ENCODE results near the gene CA10.

Gene CA10

DNA sequence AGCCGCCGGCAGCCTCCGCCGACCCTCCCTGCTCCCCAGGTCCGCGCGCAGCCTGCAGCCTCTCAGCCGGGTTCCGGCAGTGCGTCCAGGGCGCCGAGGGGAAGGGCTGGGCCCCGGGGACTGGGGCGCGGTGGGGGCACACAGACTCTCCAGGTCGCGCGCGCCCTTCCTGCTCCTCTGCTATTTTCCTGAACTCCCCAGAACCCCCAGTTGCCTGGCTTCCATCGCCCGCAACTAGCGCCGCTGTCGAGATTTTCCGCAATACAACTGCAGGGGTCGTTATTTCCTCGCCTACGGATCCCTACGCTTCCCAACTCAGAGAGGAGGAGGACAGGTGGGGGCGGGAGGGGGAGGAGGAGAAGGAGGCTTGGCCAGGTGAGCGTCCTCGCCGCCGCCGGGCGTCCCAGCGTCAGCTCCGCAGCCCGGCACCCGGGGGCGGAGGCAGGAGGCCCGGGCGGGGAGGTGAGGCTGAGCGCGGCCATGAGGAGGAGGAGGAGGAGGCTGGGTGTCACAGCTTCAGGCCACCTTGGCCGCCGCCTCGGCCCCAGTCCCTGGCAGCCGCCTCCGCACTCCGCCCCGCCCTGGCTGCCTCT lies at the start of gene CA10:
Gene CA10 (minus strand): TSS at position 265 of the 593 bp plus-strand sequence.
- DNase-seq, result no peak

DNA sequence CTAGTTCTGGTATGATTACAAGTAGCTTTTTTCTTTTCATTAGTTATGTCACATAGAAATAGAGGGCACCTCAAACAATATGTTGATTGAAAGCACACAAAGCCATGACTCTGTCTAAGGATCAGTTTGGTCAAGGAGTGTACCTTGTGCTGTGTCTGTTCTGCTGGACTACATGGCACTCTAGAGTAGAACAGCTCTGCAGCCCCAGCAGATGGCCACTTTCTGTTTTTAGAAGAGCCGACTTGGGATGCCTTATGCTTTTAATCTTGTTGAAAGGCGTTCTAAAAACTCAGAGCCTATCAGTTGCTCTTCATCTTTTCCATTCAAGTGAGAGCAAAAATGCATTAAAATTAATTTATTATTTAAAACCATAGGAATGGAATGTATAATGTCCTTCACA lies 49.3 kb upstream of the CA10 start:
- DNase-seq, result no peak

DNA sequence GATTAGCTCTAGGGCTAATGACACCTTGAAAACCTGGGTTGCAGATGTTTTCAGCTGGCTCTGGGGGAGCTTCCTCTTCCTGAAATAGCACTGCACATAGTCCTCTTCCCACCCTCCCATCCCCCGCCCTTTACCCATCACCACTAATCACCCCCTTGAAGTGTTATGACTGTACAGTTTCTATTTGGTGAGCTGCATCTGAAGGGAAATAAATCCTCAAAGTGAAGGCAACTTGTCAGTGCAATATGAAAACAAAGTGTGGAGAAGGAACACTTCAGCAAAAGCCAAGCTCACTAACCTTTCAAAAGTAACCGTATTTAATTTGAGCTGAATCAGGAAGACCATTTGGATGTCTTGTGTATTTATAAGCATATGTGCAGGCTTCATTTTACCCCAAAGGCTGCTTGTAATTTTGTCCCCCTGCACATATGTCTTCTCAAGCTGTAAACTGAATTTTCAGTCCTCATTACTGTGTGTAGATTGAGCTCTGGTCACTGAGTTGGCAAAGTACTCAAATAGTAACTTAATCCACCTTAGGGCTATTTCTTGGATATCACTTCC lies 44.1 kb upstream of the CA10 start:
- no peak for DNase-seq

- DNase-seq, result no peak
These were observed 43.4 kb upstream of the CA10 start for GRCh38 chr17:52201767-52202519.

DNA sequence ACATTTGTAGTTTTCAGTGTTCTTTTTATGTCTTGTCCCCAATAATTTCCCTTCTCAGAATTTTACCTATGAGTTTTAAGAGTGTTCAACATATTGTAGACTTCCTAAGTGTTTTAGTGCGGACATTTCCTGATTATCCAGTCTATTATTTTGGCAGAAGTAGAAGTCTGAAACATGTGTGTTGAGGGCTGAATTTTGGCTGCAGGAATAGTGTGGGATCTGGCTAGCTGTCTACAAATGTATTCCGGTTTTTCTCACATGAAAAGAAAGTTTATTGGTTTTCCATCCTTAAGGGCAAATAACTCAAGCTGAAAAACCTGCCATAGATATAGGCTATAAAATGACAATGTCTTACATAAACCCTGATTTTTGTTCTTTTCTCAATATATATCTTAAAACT lies 33.0 kb upstream of the CA10 start:
- no peak for DNase-seq

DNA sequence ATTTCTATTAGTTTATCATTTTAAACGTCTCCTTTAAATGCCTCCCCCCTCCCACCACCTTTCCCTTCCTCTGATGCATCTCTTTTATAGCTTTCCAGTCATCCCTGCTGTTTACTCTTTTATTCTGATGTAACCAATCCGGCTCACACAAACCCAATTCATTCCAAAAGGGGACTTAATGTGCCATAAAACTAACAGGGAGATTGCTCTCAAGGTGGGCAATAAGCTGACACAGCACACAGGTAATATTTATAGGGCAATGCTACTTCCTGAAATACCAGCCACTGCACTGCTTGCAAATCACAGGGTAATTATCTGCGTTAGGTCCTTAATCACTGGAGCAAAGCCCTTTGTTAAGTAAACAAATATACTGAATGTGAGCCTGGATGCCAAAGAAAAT lies 23.3 kb upstream of the CA10 start:
- no peak for DNase-seq

DNA sequence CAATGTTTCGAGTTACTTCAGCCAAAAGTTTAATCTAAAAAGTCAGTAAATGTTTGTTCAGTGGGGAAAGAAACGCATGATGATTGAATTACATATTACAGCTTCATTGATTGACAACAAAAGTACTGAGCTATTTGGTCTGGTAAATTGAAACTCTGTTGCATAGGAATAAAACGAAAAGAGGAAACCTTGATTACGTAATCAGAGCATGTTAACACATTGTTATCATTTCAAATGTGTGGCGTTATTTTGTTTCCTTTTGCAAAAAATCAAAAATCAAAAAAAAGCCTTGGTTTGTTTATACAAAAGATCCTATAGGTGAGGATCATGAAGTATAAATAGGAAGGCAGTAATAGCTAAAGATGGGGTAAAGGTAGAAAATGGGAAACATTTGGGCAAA lies 19.5 kb upstream of the CA10 start:
- no peak for DNase-seq

GRCh38 chr17:52170963-52171572 lies 12.6 kb upstream of the CA10 start:
- DNase-seq, result no peak

- DNase-seq, result no peak
These were observed 1.6 kb upstream of the CA10 start for GRCh38 chr17:52160136-52160567.

DNA sequence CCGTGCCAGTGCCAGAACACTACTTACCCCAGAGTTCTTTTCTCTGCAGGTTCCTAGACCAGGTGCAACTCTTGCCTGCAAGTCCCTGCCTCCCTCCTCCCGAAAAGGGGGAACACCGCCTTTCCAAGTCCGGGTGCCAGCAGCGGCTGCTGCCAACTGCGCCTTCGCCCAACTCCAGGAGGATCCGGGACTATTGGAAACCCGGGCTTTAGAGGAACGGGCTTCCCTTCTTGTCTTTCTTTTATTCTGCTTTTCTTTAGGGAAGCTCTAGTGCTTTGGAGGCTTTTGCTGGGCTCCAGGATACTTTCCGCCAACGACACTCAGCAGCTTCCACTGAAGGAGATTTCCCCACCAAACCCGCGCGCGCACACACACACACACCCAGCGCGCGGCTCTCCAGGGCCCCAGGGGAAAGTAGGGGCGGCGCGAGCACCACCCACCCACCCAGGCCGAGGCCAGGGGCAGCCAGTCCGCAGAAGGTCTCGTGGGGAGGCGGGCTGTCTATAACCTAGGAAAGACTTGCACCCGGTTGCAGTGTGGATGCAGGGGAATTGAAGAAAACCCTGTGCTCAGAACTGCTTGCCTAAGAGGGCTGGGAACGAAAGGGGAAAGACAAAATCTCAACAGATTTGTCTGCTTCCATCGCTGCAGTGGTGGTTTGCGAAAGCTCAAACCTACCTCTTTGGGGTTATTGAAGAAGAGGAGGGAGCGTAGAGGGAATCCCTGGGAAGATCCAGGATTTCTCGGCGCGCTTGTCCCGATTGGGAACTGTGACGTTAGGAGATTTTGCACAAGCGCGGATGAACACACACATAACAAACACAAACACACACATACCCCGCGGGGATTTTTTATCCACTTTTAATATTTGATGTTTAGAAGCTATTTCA lies 977 bp upstream of the CA10 start:
- no peak for DNase-seq

GRCh38 chr17:52157603-52158449 lies 688 bp downstream of the CA10 start:
- DNase-seq, result no peak

DNA sequence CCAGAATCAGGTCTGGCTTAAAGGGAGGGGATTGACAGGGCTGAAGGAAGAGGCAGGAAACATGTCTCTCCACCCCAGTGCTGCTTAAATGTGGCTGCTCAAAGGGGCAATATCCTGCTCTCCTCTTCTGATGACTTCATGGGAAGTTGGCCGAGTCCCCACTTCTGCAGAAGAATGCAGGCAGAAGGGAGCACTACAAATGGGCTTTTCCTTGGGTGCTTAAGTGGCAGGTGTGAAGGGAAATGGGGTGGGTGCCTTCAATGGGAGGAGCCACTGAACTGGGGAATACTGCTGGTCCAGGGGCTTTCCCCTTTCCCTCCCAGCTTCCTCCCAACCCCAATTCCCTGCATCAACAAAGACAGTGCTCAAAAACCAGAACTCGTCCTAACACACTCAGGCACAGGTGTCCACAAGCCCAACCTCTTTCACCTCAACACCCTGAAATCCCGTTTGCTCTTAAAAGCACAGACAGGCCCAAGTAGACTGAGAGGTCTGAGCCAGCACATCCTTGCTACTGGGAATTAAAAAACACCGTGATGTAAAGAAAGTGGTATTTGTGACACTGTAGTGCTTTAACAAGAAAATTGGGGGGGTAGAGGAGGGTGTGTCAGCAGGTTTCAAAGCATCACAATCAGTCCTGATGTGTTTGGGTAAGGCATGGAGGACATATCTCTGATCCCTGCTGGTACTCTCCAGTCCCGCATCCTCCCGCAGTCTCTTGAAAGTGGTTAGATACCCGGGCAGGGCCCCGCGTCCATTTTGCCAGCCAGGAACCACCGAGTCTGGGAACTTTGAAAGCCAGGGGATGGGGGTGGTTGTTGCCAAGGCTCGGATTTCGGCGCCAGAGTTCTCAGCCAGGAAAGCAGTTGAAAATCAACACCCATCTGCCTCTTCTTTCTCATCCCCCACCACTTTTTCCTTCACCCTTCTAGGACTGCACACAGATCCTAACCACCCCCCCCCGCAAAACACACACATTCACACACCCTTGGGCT lies 1.6 kb downstream of the CA10 start:
- no peak for DNase-seq

GRCh38 chr17:52155301-52155700 lies 3.2 kb downstream of the CA10 start:
- no peak for DNase-seq

- no peak for DNase-seq
These were observed 4.0 kb downstream of the CA10 start for GRCh38 chr17:52154466-52154865.

GRCh38 chr17:52150935-52151334 lies 7.6 kb downstream of the CA10 start:
- DNase-seq, result no peak

DNA sequence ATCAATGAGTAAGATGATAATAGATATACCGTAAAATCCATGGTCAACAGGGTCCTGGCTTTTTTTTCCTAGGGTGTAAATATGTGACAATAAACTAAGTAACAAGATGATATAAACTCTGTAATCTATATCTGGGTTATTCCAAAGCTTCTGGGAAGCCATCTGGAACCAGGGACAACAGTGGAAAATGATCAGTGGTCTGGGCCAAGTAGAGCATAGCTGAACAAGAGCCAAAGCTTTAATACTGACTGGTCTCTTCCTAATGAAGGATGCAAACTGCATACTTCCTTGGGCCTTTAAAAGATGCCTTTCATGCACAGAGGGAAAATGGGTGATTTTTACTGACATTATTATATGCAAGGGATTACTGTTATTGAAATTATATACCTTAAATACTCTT lies 8.9 kb downstream of the CA10 start:
- DNase-seq, result no peak

GRCh38 chr17:52148969-52149351 lies 9.6 kb downstream of the CA10 start:
- no peak for DNase-seq

DNA sequence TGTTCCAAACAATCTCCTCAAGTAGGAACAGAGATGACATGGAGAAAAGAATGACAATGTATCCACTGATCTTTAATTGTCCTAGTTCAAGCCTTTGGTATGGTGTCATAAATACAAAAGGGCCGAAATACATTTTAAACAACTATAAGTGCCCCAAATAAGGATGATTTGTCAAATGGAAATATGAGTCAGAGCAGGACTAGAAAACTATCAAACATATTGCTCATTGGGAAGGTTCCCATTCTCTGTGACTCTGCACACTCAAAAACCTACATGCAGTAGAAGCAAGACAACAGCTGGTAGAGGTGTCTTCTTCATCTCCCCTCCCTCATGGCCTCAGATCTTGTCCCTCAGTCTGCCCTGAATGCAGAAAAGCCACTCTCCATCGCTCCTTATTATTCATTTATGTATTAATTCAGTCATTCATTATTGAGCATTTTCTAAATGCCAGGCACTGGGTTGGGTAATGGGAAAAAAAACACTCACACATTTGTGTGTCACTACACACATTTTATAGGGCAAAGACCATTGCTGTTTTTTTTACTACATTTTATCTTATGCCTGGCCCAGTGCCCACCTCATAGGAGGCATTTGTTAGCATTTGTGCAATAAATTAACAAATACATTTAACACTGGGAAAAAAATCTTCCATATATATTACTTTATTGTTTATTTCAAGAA lies 10.1 kb downstream of the CA10 start:
- no peak for DNase-seq

DNA sequence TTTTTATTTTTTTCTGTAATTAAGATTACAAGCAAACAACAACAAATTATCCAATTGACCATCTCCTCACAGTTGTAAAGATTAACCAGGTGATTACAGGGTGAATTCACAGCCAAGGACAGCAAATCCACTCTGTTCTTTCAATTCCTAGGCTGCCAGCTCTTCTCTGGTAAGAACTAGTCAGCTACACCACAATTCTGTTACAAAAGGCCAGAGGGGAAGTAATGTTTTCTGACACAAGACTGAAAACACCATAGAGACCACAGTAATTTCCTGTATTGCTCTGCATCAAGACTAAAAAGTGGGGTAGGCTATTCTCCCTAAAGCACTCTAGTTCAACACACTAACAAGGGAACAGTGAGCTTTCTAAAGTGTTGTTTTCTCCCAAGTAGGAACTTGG lies 10.6 kb downstream of the CA10 start:
- DNase-seq, result no peak

- no peak for DNase-seq
These were observed 11.1 kb downstream of the CA10 start for GRCh38 chr17:52147431-52147830.

All from NK-92 treated with Interleukin-12 subunit alpha and Interleukin-12 subunit beta, amount 100 ng/mL, for 24 hours (cell line).